H1 (cell line): ENCODE measurements around the gene CD59. TPM values are rescaled to one million over a fixed set of nuclear protein-coding genes. Genes with fewer than 3 reads are reported as not detected.

Experiments
- CTCF ChIA-PET: fragments of 300-600 bp; sonication (Branson Sonifier 250); formaldehyde crosslinking; loops from one replicate; lab custom pipeline; 2021; ENCODE audit not compliant: partially characterized antibody; lab: Charles Lee
- POLR2A ChIA-PET: fragments of 300-600 bp; sonication (Branson Sonifier 250); formaldehyde crosslinking; loops from one replicate; lab custom pipeline; 2021; ENCODE audit warnings: inconsistent platforms; ENCODE audit not compliant: partially characterized antibody; lab: Charles Lee
- DNase-seq, 2 experiments: peaks; one replicate each; pipeline versions ENCODE4 v3.0.0 to v3.0.0-alpha.2; 2010 to 2022; ENCODE audit warnings: low spot score in 2 of 2, low read depth in 1 of 2, mixed read lengths in 1 of 2
- FAIRE-seq: peaks from 2 replicates; lab custom pipeline; 2011; peaks lifted over from hg19 to GRCh38; lab: Jason Lieb, UNC
- H2AFZ ChIP-seq: 2 replicates; pipeline ENCODE4 v1.8.1; 2012; ENCODE audit warnings: low read length, inconsistent platforms
- H2AK5ac ChIP-seq: 2 replicates; pipeline ENCODE4 v1.6.1; 2013; ENCODE audit warnings: low read depth, low read length
- H2BK120ac ChIP-seq: replicated peaks from 2 replicates; pipeline ENCODE3; 2013; ENCODE audit warnings: low read depth, low read length, inconsistent platforms
- H2BK12ac ChIP-seq: 2 replicates; pipeline ENCODE4 v1.6.1; 2013; ENCODE audit warnings: low read depth, low read length
- H2BK15ac ChIP-seq: 2 replicates; pipeline ENCODE4 v1.6.1; 2013; ENCODE audit warnings: low read length
- H2BK20ac ChIP-seq: 2 replicates; pipeline ENCODE4 v1.6.1; 2013; ENCODE audit warnings: low read length
- H2BK5ac ChIP-seq: 2 replicates; pipeline ENCODE4 v1.6.1; 2013; ENCODE audit warnings: low read depth, low read length
- H3K14ac ChIP-seq: 2 replicates; pipeline ENCODE4 v1.6.1; 2013; ENCODE audit warnings: inconsistent platforms; ENCODE audit not compliant: insufficient read length
- H3K18ac ChIP-seq: 2 replicates; pipeline ENCODE4 v1.6.1; 2013; ENCODE audit warnings: low read length; ENCODE audit errors: extremely low read depth
- H3K23ac ChIP-seq: 2 replicates; pipeline ENCODE4 v1.6.1; 2013; ENCODE audit warnings: inconsistent platforms; ENCODE audit not compliant: insufficient read length
- H3K23me2 ChIP-seq: 2 replicates; pipeline ENCODE4 v1.6.1; 2013; ENCODE audit warnings: low read depth, low read length
- H3K27ac ChIP-seq: 2 replicates; pipeline ENCODE4 v1.6.1; 2011; ENCODE audit warnings: low read depth, low read length, inconsistent platforms
- H3K27me3 ChIP-seq, 4 experiments: replicated peaks in 1 of 4; 1 replicate in 1 of 4; 2 replicates in 3 of 4; pipeline versions ENCODE4 v1.6.1 to v1.8.1; 2011 to 2013; ENCODE audit warnings: low read length in 3 of 4, mild to moderate bottlenecking in 3 of 4, inconsistent platforms in 2 of 4, mixed read lengths in 2 of 4, moderate library complexity in 1 of 4; ENCODE audit not compliant: control insufficient read depth in 3 of 4, insufficient read depth in 3 of 4; ENCODE audit errors: extremely low read depth in 1 of 4
- H3K36me3 ChIP-seq, 4 experiments: 2 replicates each; pipeline versions ENCODE4 v1.6.1 to v1.8.1; 2011 to 2013; ENCODE audit warnings: mild to moderate bottlenecking in 4 of 4, low read length in 3 of 4, moderate library complexity in 2 of 4, control low read depth in 1 of 4, inconsistent platforms in 1 of 4; ENCODE audit not compliant: insufficient read depth in 4 of 4, control insufficient read depth in 2 of 4
- H3K4ac ChIP-seq: replicated peaks from 2 replicates; pipeline ENCODE3; 2013; ENCODE audit warnings: low read length, low read depth, mixed read lengths, inconsistent platforms; ENCODE audit not compliant: insufficient read length
- H3K4me1 ChIP-seq, 4 experiments: replicated peaks in 1 of 4; 1 replicate in 1 of 4; 2 replicates in 3 of 4; pipeline versions ENCODE4 v1.6.1 to v1.8.1; 2011 to 2013; ENCODE audit warnings: low read length in 3 of 4, inconsistent platforms in 2 of 4, mixed read lengths in 1 of 4; ENCODE audit not compliant: insufficient read depth in 4 of 4, control insufficient read depth in 3 of 4
- H3K4me2 ChIP-seq, 2 experiments: 2 replicates each; pipeline versions ENCODE4 v1.6.1 to v1.8.1; 2011 to 2013; ENCODE audit warnings: low read depth in 2 of 2, low read length in 2 of 2, control low read depth in 1 of 2, inconsistent platforms in 1 of 2, mild to moderate bottlenecking in 1 of 2; ENCODE audit not compliant: insufficient read depth in 1 of 2
- H3K4me3 ChIP-seq, 4 experiments: fragments of 200-600, 300-600 bp in 1 of 4; sonication (generic), shearing (Covaris generic), sonication (Bioruptor Twin) in 1 of 4; 2 replicates each; pipeline versions ENCODE4 v1.5.1 to v1.8.1; 2011 to 2016; ENCODE audit warnings: low read length in 4 of 4, low read depth in 3 of 4, control low read depth in 2 of 4, inconsistent platforms in 2 of 4, mild to moderate bottlenecking in 2 of 4, mixed read lengths in 1 of 4, moderate library complexity in 1 of 4; ENCODE audit not compliant: insufficient read depth in 2 of 4; ENCODE audit errors: extremely low read depth in 1 of 4
- H3K56ac ChIP-seq: replicated peaks from 2 replicates; pipeline ENCODE3; 2013; ENCODE audit warnings: low read depth, mild to moderate bottlenecking, mixed read lengths, low read length, inconsistent platforms; ENCODE audit not compliant: insufficient read length
- H3K79me1 ChIP-seq: 2 replicates; pipeline ENCODE4 v1.6.1; 2013; ENCODE audit warnings: low read depth, low read length, control low read depth
- H3K79me2 ChIP-seq, 2 experiments: 2 replicates each; pipeline versions ENCODE4 v1.6.1 to v1.8.1; 2012 to 2013; ENCODE audit warnings: low read length in 2 of 2, mild to moderate bottlenecking in 2 of 2, inconsistent platforms in 1 of 2; ENCODE audit not compliant: insufficient read depth in 2 of 2, control insufficient read depth in 1 of 2
- H3K9ac ChIP-seq, 4 experiments: replicated peaks in 1 of 4; 1 replicate in 1 of 4; 2 replicates in 3 of 4; pipeline versions ENCODE4 v1.6.1 to v1.8.1; 2011 to 2013; ENCODE audit warnings: low read depth in 3 of 4, low read length in 3 of 4, control low read depth in 2 of 4, mild to moderate bottlenecking in 2 of 4, moderate library complexity in 2 of 4, inconsistent platforms in 1 of 4; ENCODE audit errors: extremely low read depth in 1 of 4
- H3K9me3 ChIP-seq, 2 experiments: 2 replicates each; pipeline versions ENCODE4 v1.6.1 to v1.8.1; 2012 to 2013; ENCODE audit warnings: mild to moderate bottlenecking in 2 of 2, moderate library complexity in 2 of 2, control low read depth in 1 of 2, inconsistent platforms in 1 of 2, low read depth in 1 of 2, low read length in 1 of 2, mixed read lengths in 1 of 2; ENCODE audit not compliant: insufficient read depth in 2 of 2
- H4K20me1 ChIP-seq, 2 experiments: replicated peaks in 1 of 2; 2 replicates each; pipeline versions ENCODE3 to v1.8.1; 2011 to 2013; ENCODE audit warnings: inconsistent platforms in 2 of 2, low read length in 2 of 2, mild to moderate bottlenecking in 1 of 2; ENCODE audit not compliant: insufficient read depth in 2 of 2, control insufficient read depth in 1 of 2
- H4K5ac ChIP-seq: 2 replicates; pipeline ENCODE4 v1.6.1; 2013; ENCODE audit warnings: low read length, low read depth, mixed read lengths, inconsistent platforms; ENCODE audit not compliant: insufficient read length
- H4K8ac ChIP-seq: 2 replicates; pipeline ENCODE4 v1.8.0; 2013; ENCODE audit warnings: mild to moderate bottlenecking, moderate library complexity, low read length, inconsistent platforms; ENCODE audit not compliant: insufficient read depth; ENCODE audit errors: extremely low read depth
- H4K91ac ChIP-seq: replicated peaks from 2 replicates; pipeline ENCODE3; 2013; ENCODE audit warnings: low read length, mixed read lengths, inconsistent platforms; ENCODE audit not compliant: insufficient read length
- BACH1 ChIP-seq: IDR thresholded peaks from 2 replicates; pipeline ENCODE4 v1.6.1; 2012; ENCODE audit warnings: low read length, improper control_type of control experiment
- EZH2 ChIP-seq: fragments of 200-600 bp; sonication (generic); IDR thresholded peaks from 2 replicates; pipeline ENCODE4 v1.7.1; 2012; ENCODE audit warnings: low read depth, mild to moderate bottlenecking, moderate library complexity, low read length, inconsistent platforms; ENCODE audit not compliant: severe bottlenecking
- MAX ChIP-seq: IDR thresholded peaks from 2 replicates; pipeline ENCODE4 v1.6.1; 2012; ENCODE audit warnings: inconsistent platforms
- YY1 ChIP-seq: IDR thresholded peaks from 2 replicates; pipeline ENCODE4 v1.6.1; 2011; ENCODE audit warnings: low read depth, mild to moderate bottlenecking, low read length
- WGBS, 2 experiments: shearing (Covaris generic) in 1 of 2; methylation state at CpG; one replicate each; pipeline versions ENCODE4 v1.1.6 to v1.1.7; 2013 to 2015; ENCODE audit warnings: low lambda C conversion rate in 2 of 2, mixed read lengths in 2 of 2, inconsistent platforms in 1 of 2, low coverage in 1 of 2, missing lambda C conversion rate in 1 of 2; ENCODE audit not compliant: insufficient replicate concordance in 2 of 2, insufficient coverage in 1 of 2, insufficient read length in 1 of 2; ENCODE audit errors: extremely low coverage in 1 of 2, missing lambda C conversion rate in 1 of 2; 5-methylcytosine and 5-hydroxymethylcytosine counted together
- long read RNA-seq, 2 experiments: library from RNA in 1 of 2; library from capped mRNA in 1 of 2; stranded (forward); transcript quantifications; one replicate each; pipeline ENCODE4 v2.0.0, GENCODE V29; 2021; ENCODE audit warnings: inconsistent platforms in 1 of 2
- polyA minus RNA-seq, 3 experiments: library from RNA; depleted of rRNA, polyadenylated mRNA; stranded (reverse); fragments of >200 nt; gene quantifications; 1 replicate in 2 of 3; 2 replicates in 1 of 3; pipeline ENCODE4 v1.2.3, GENCODE V29; 2011
- polyA plus RNA-seq, 7 experiments: library from polyadenylated mRNA; depleted of rRNA in 3 of 7; stranded (reverse) in 5 of 7; unstranded in 2 of 7; fragments of >200 nt in 5 of 7; fragments of 200-250 nt in 2 of 7; gene quantifications; 1 replicate in 5 of 7; 2 replicates in 1 of 7; 4 replicates in 1 of 7; pipeline versions ENCODE4 v1.2.1 to v1.2.3, GENCODE V29; 2011 to 2013; ENCODE audit warnings: missing spikeins in 2 of 7, mixed read lengths in 2 of 7
- total RNA-seq: library from RNA; stranded (reverse); fragmentation: NEBNext Ultra II Directional; extraction: Animal tissue kit (Norgen Biotek cat#: 25700); gene quantifications from 2 replicates; pipeline ENCODE4 v1.2.1, GENCODE V29; 2021

CD59 gene
- total RNA-seq (90.3 and 101 TPM in 2 replicates), polyA plus RNA-seq (2011; rRNA removed) (38.7 and 63.1 TPM in 2 replicates), polyA minus RNA-seq (2011; rRNA and poly(A)+ RNA removed) (96.0 and 153 TPM in 2 replicates)
- polyA plus RNA-seq (2011; cell fraction: cytosol; rRNA removed): 60.8 TPM
- polyA plus RNA-seq (2011; cell fraction: nucleus; rRNA removed): 34.8 TPM
- polyA plus RNA-seq (2012, experiment 1 of 2): 68.1 to 85.4 TPM (median 79.2 TPM) in 4 replicates
- 21.8 TPM for polyA plus RNA-seq (2012, experiment 2 of 2)
- 74.9 TPM for polyA plus RNA-seq (2013, experiment 1 of 2)
- polyA plus RNA-seq (2013, experiment 2 of 2): 94.6 TPM
- polyA minus RNA-seq (2011; cell fraction: cytosol; rRNA and poly(A)+ RNA removed): 22.2 TPM
- polyA minus RNA-seq (2011; cell fraction: nucleus; rRNA and poly(A)+ RNA removed): 33.5 TPM
- long read RNA-seq, experiment 1, full-length matches to known transcripts: 30 of 63 reads
- long read RNA-seq, experiment 1, partial matches to known transcripts: 5 of 63 reads
- long read RNA-seq, experiment 1, other reads (novel, unspliced or antisense): 28 of 63 reads
- long read RNA-seq, experiment 2, full-length matches to known transcripts: 84 of 87 reads
- long read RNA-seq, experiment 2, partial matches to known transcripts: 2 of 87 reads
- long read RNA-seq, experiment 2, other reads (novel, unspliced or antisense): 1 of 87 reads

GRCh38 chr11:33736148-33736812 lies at the start of gene CD59:
Gene CD59 (minus strand): TSS chr11:33736423. CDS start chr11:33722445, 13,978 bp downstream.
- H2BK120ac ChIP-seq: no peak within 1 kb of the TSS
- H3K79me2 ChIP-seq: peaks cover 2 to 32% of the 10 kb centered on the region in 2 experiments; a peak in 3 of 4 replicates
- peak within 1 kb of the TSS; percentile 92 for H2AFZ ChIP-seq
- H3K23ac ChIP-seq: no peak within 1 kb of the TSS
- H2BK5ac ChIP-seq: peak within 1 kb of the TSS; percentile 54; the same call in 1 of the 2 replicates
- peaks cover 9% of the 10 kb centered on the region for H3K23me2 ChIP-seq
- peak within 1 kb of the TSS; percentile 74 for H3K4me2 ChIP-seq
- DNase-seq: peak; percentile 76 to 99
- peak within 1 kb of the TSS; percentile 46 to 78 (median 68) for H3K9ac ChIP-seq
- H4K5ac ChIP-seq: peak within 1 kb of the TSS; percentile 52
- peak within 1 kb of the TSS; percentile 72 to 98 (median 80) for H3K4me3 ChIP-seq
- no peak for FAIRE-seq
- H3K56ac ChIP-seq: peak within 1 kb of the TSS; percentile 62
- no peaks in the 10 kb centered on the region; a peak in 1 of 8 replicates for H3K36me3 ChIP-seq
- H3K4me1 ChIP-seq: peaks cover 6 to 9% (median 6%) of the 10 kb centered on the region in 4 experiments; a peak in 5 of 7 replicates
- H4K20me1 ChIP-seq: peaks cover 3 to 12% of the 10 kb centered on the region in 2 experiments
- peak within 1 kb of the TSS; percentile 86 for H3K18ac ChIP-seq
- ChIA-PET POLR2A (interaction anchor here (0.7 to 1.4 kb wide), 9 partner anchors 11 to 574 kb away, joined by 3 to 6 read pairs (median 4); partner anchors contain the start of genes C11orf91, CSTF3 and FBXO3), CTCF (interaction anchor here (0.7 to 1.9 kb wide), 7 partner anchors 19 to 74 kb away, joined by 3 to 5 read pairs (median 3); no protein-coding TSS in a partner anchor)
- no peak within 1 kb of the TSS for H4K91ac ChIP-seq
- H2BK20ac ChIP-seq: no peak within 1 kb of the TSS
- H4K8ac ChIP-seq: peak within 1 kb of the TSS; percentile 75
- 7% methylated on average over 14 of the region's 48 CpGs; no CpG with 5 or more reads in 1 of the 2 experiments for whole genome bisulfite sequencing, 2 experiments
- no peak within 1 kb of the TSS for H3K14ac ChIP-seq
- H2AK5ac ChIP-seq: no peak within 1 kb of the TSS
- H3K9me3 ChIP-seq: no peaks in the 10 kb centered on the region
- H2BK15ac ChIP-seq: peak within 1 kb of the TSS; percentile 81; the same call in 1 of the 2 replicates
- H3K4ac ChIP-seq: peak within 1 kb of the TSS; percentile 22
- H3K27me3 ChIP-seq: peaks cover 0 to 6% (median 4%) of the 10 kb centered on the region in 4 experiments; a peak in 3 of 7 replicates
- H3K79me1 ChIP-seq: no peaks in the 10 kb centered on the region
- peak within 1 kb of the TSS; percentile 38; the same call in 1 of the 2 replicates for H3K27ac ChIP-seq
- H2BK12ac ChIP-seq: 0 out of 2 replicates have a peak within 1 kb of the TSS, but pooled peaks have one; percentile 30
- no peak for TF ChIP-seq YY1
- TF ChIP-seq BACH1: no peak
- no peak; the same call in 1 of the 2 replicates for TF ChIP-seq MAX
- no peak for TF ChIP-seq EZH2
